SU-DHL-6 (cell line): ENCODE results near the gene FIBCD1.

Experiments used
- H2AFZ ChIP-seq: fragments of 200-600 bp; sonication (generic); 2 replicates; pipeline ENCODE4 v1.6.1; 2014; ENCODE audit warnings: low read depth, mild to moderate bottlenecking, moderate library complexity, mixed read lengths, antibody characterized with exemption, low read length; ENCODE audit not compliant: severe bottlenecking
- H3F3A ChIP-seq: fragments of 200-600 bp; shearing (Covaris generic); 2 replicates; pipeline ENCODE4 v1.6.0; 2016; ENCODE audit warnings: antibody characterized with exemption, mild to moderate bottlenecking; ENCODE audit not compliant: insufficient read depth
- H3K27ac ChIP-seq: fragments of 200-600 bp; sonication (generic); 2 replicates; pipeline ENCODE4 v1.5.1; 2016; ENCODE audit warnings: low read depth, mild to moderate bottlenecking, low read length, moderate library complexity, mixed read lengths
- H3K27me3 ChIP-seq: fragments of 200-600 bp; sonication (generic), shearing (Covaris generic); 2 replicates; pipeline ENCODE4 v1.6.0; 2014; ENCODE audit warnings: mild to moderate bottlenecking, low read length
- H3K36me3 ChIP-seq: fragments of 200-600 bp; sonication (generic); 2 replicates; pipeline ENCODE4 v1.6.1; 2014; ENCODE audit warnings: mild to moderate bottlenecking, low read length, mixed read lengths
- H3K4me2 ChIP-seq: fragments of 300-600, 200-600 bp; shearing (Covaris generic), sonication (generic); 2 replicates; pipeline ENCODE4 v1.6.0; 2014; ENCODE audit warnings: low read length, low read depth, mild to moderate bottlenecking; ENCODE audit not compliant: poor library complexity, severe bottlenecking
- H3K4me3 ChIP-seq: fragments of 200-600 bp; sonication (generic); 2 replicates; pipeline ENCODE4 v1.5.1; 2014; ENCODE audit warnings: antibody characterized with exemption, low read length, mild to moderate bottlenecking, mixed read lengths; ENCODE audit not compliant: insufficient read depth, poor library complexity, severe bottlenecking
- H3K79me2 ChIP-seq: fragments of 200-600 bp; sonication (generic); 2 replicates; pipeline ENCODE4 v1.6.1; 2014; ENCODE audit warnings: mild to moderate bottlenecking, low read length, moderate library complexity; ENCODE audit not compliant: insufficient read depth
- H3K9ac ChIP-seq: fragments of 200-600 bp; sonication (generic); 2 replicates; pipeline ENCODE4 v1.7.0; 2014; ENCODE audit warnings: mild to moderate bottlenecking, low read length
- H3K9me2 ChIP-seq: fragments of 200-600 bp; sonication (generic); replicated peaks from 2 replicates; pipeline ENCODE4 v1.6.1; 2014; ENCODE audit warnings: low read length; ENCODE audit not compliant: insufficient read depth
- H3K9me3 ChIP-seq: fragments of 200-600 bp; sonication (generic); 2 replicates; pipeline ENCODE4 v1.6.1; 2014; ENCODE audit warnings: low read length, mixed read lengths; ENCODE audit not compliant: insufficient read depth
- H4K20me1 ChIP-seq: fragments of 200-600 bp; sonication (generic); 2 replicates; pipeline ENCODE4 v1.6.1; 2014; ENCODE audit warnings: low read depth, mild to moderate bottlenecking, antibody characterized with exemption, low read length, moderate library complexity, mixed read lengths
- EZH2phosphoT487 ChIP-seq: fragments of 200-600 bp; sonication (generic), shearing (Covaris generic); conservative IDR thresholded peaks from 2 replicates; pipeline ENCODE4 v1.6.1; 2018; ENCODE audit warnings: mild to moderate bottlenecking, antibody characterized with exemption, low read length, moderate library complexity, mixed read lengths
- TF ChIP-seq, protein P1 (sequence below): fragments of 200-600 bp; sonication (generic); IDR thresholded peaks from one replicate; pipeline ENCODE4 v1.5.1; 2017; ENCODE audit warnings: antibody characterized with exemption, mild to moderate bottlenecking, low read length, moderate library complexity; ENCODE audit not compliant: insufficient read depth, poor library complexity, severe bottlenecking

Gene FIBCD1

DNA sequence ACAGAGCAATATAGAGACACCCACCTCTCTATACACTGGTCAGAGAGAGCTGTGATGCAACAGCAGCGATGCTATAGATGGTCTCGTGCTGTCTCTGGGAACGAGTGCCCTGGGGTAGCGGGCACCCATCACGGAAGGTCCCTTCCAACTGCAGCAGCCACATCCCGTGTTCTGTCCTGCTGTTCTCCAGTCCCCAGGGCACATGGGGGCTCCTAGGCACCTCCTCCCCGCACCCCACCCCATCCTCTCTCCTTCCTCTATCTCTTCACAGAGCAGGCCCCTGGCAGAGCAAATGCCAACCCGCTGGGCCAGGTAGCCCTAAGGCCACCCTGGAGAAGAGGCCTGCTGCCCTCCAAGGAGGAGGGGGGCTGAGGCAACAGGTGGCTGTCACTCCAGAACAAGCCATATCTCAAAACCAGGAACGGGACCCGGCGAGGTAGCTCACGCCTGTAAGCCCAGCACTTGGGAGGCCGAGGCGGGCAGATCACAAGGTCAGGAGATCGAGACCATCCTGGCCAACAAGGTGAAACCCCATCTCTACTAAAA, 8.2 kb downstream of the FIBCD1 start:
- Histone ChIP-seq H3K36me3 (no peaks in the 10 kb centered on the region), H3K27ac (no peak overlapping the region), H3K9me3 (no peaks in the 10 kb centered on the region), H2AFZ (no peak overlapping the region), H3K27me3 (no peaks in the 10 kb centered on the region), H3K4me2 (no peak overlapping the region), H3K79me2 (no peaks in the 10 kb centered on the region), H3K9ac (no peak overlapping the region), H4K20me1 (no peaks in the 10 kb centered on the region), H3K9me2 (no peaks in the 10 kb centered on the region), H3K4me3 (no peak overlapping the region), H3F3A (no peaks in the 10 kb centered on the region)
- TF ChIP-seq, protein P1, sequence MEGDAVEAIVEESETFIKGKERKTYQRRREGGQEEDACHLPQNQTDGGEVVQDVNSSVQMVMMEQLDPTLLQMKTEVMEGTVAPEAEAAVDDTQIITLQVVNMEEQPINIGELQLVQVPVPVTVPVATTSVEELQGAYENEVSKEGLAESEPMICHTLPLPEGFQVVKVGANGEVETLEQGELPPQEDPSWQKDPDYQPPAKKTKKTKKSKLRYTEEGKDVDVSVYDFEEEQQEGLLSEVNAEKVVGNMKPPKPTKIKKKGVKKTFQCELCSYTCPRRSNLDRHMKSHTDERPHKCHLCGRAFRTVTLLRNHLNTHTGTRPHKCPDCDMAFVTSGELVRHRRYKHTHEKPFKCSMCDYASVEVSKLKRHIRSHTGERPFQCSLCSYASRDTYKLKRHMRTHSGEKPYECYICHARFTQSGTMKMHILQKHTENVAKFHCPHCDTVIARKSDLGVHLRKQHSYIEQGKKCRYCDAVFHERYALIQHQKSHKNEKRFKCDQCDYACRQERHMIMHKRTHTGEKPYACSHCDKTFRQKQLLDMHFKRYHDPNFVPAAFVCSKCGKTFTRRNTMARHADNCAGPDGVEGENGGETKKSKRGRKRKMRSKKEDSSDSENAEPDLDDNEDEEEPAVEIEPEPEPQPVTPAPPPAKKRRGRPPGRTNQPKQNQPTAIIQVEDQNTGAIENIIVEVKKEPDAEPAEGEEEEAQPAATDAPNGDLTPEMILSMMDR = no peak
- no peak for TF ChIP-seq EZH2phosphoT487

- Histone ChIP-seq H3K79me2 (no peaks in the 10 kb centered on the region), H3K9me3 (no peaks in the 10 kb centered on the region), H3K9ac (no peak overlapping the region), H3F3A (no peaks in the 10 kb centered on the region), H3K4me2 (no peak overlapping the region), H3K9me2 (no peaks in the 10 kb centered on the region), H3K4me3 (no peak overlapping the region), H3K36me3 (no peaks in the 10 kb centered on the region), H2AFZ (no peak overlapping the region), H4K20me1 (no peaks in the 10 kb centered on the region), H3K27me3 (no peaks in the 10 kb centered on the region), H3K27ac (no peak overlapping the region)
- TF ChIP-seq, protein P1 = no peak
- no peak for TF ChIP-seq EZH2phosphoT487
Measured at GRCh38 chr9:130930132-130930803, 8.8 kb downstream of the FIBCD1 start.

- Histone ChIP-seq H3K36me3 (no peaks in the 10 kb centered on the region), H3K9me3 (no peaks in the 10 kb centered on the region), H3K9ac (no peak overlapping the region), H3K4me3 (no peak overlapping the region), H3K79me2 (no peaks in the 10 kb centered on the region), H2AFZ (no peak overlapping the region), H3K27me3 (no peaks in the 10 kb centered on the region), H3K9me2 (no peaks in the 10 kb centered on the region), H3K4me2 (no peak overlapping the region), H4K20me1 (no peaks in the 10 kb centered on the region), H3K27ac (no peak overlapping the region), H3F3A (no peaks in the 10 kb centered on the region)
- no peak for TF ChIP-seq EZH2phosphoT487
Measured at GRCh38 chr9:130929571-130930038, 9.4 kb downstream of the FIBCD1 start.
